IPS DF 4.7 (cell line): ENCODE data around the gene SLC25A39.
"Not testable (repeated sequence)": the region's sequence is repeated elsewhere in the genome, so short reads cannot be mapped to it uniquely, and the experiment has no call there.

Experiments used
- DNase-seq: peaks from one replicate; pipeline ENCODE4 v3.0.0-alpha.2; 2013; ENCODE audit warnings: low spot score; ENCODE audit errors: extremely low read depth

Gene SLC25A39

GRCh38 chr17:44324571-44325275 is at the start of gene SLC25A39:
Gene SLC25A39, minus strand, starts transcription at chr17:44324823. Its CDS starts 1,261 bp downstream, at chr17:44323562.
- DNase-seq: no peak

GRCh38 chr17:44372036-44372435 is 47.4 kb upstream of the SLC25A39 start:
- DNase-seq: no peak

- not testable (repeated sequence) for DNase-seq
Observed at GRCh38 chr17:44369414-44370023, 44.9 kb upstream of the SLC25A39 start.

- not testable (repeated sequence) for DNase-seq
Observed at GRCh38 chr17:44368391-44369243, 44.0 kb upstream of the SLC25A39 start.

- no peak for DNase-seq
Observed at GRCh38 chr17:44367231-44367979, 42.8 kb upstream of the SLC25A39 start.

GRCh38 chr17:44365051-44365450 is 40.4 kb upstream of the SLC25A39 start:
- not testable (repeated sequence) for DNase-seq

GRCh38 chr17:44363613-44364159 is 39.1 kb upstream of the SLC25A39 start, which contains the start of gene FAM171A2:
Gene FAM171A2, minus strand, starts transcription at chr17:44363853. Its CDS starts 139 bp downstream, at chr17:44363714.
- no peak for DNase-seq

- DNase-seq: no peak
Observed at GRCh38 chr17:44362949-44363612, 38.5 kb upstream of the SLC25A39 start.

- no peak for DNase-seq
Observed at GRCh38 chr17:44362459-44362948, 37.9 kb upstream of the SLC25A39 start.

- no peak for DNase-seq
Observed at GRCh38 chr17:44361292-44362260, 37.0 kb upstream of the SLC25A39 start.

GRCh38 chr17:44360826-44361225 is 36.2 kb upstream of the SLC25A39 start:
- DNase-seq: no peak

- DNase-seq: no peak
Observed at GRCh38 chr17:44360144-44360533, 35.5 kb upstream of the SLC25A39 start.

- DNase-seq: no peak
Observed at GRCh38 chr17:44359458-44360143, 35.0 kb upstream of the SLC25A39 start.

GRCh38 chr17:44359006-44359405 is 34.4 kb upstream of the SLC25A39 start:
- DNase-seq: no peak

- DNase-seq: no peak
Observed at GRCh38 chr17:44358066-44358465, 33.4 kb upstream of the SLC25A39 start.

GRCh38 chr17:44356241-44356640 is 31.6 kb upstream of the SLC25A39 start:
- DNase-seq: no peak

- DNase-seq: no peak
Observed at GRCh38 chr17:44355642-44356099, 31.0 kb upstream of the SLC25A39 start.
